ENCODE data around the gene DOCK1.

DNA sequence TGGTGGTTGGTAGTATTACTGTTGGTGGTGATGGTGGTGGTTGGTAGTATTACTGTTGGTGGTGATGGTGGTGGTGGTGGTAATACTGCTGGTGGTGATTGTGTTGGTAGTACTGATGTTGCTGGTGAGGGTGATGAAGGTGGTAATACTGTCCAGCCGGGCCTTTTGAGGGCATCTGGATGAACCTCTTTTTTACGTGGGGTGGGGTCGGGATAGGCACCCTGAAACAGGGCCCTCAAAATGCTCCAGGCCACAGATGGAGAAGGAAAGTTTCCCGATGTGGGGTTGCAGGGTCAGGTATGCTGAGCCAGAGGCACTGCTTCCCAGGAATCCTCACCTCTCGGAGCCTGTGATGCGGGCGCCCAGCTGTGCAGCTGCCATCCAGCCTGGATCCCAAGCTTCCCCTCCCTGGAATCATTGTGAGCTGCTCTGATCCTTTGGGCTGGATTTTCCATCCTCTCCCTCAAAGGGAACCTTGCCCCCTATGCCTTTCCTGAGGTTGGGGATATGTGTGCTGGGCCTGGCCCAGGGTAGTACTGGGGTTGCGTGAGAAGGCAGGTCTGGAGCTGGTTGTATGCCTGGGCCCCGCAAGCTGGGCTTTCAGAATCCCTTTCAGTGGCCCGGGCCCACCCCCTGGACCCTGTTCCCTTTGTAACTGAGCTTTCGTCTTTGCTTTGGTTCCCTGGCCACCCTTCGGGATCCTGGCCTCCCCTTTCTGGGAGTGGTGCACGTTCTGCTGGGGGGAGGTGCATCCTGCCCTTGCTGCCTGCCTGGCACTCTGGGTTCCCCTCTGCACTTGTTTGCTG lies 43.3 kb downstream of the DOCK1 start:
- TF ChIP-seq CTCF (IDR thresholded peaks at IDR 0.05) (no peak), POLR2A (IDR thresholded peaks at IDR 0.05) (no peak)
